Stimulated activated CD4-positive, alpha-beta T cell treated with anti-CD3 and anti-CD28 coated beads, Interleukin-1b, Interleukin-23, amount 100 ng/mL, for 1 hour (primary cell): ENCODE data around the gene COX7A2.

Experiments used
- DNase-seq, 2 donors: peaks; one replicate each; pipeline ENCODE4 v3.0.0-alpha.2; 2020; ENCODE audit warnings: low read depth in 2 of 2

The COX7A2 gene

DNA sequence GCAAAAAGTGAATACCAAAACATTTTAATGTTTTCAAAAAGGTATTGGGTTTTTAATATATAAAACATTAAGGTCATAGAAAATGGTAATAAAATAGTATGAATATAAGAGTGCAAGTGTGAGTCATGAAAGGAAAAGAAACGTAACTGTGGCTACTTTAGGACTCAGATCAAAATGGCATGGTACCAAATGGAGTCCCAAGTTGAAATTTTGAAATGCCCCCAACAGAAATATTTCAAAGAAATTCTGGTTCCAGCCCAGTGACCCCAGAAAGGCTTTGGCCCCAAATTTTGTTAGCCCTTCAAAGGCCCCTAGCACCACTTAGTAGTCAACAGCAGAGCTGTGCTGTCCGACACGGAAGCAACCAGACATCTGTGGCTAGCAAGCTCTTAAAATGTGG is 43.7 kb downstream of the COX7A2 start:
- DNase-seq: no peak

DNA sequence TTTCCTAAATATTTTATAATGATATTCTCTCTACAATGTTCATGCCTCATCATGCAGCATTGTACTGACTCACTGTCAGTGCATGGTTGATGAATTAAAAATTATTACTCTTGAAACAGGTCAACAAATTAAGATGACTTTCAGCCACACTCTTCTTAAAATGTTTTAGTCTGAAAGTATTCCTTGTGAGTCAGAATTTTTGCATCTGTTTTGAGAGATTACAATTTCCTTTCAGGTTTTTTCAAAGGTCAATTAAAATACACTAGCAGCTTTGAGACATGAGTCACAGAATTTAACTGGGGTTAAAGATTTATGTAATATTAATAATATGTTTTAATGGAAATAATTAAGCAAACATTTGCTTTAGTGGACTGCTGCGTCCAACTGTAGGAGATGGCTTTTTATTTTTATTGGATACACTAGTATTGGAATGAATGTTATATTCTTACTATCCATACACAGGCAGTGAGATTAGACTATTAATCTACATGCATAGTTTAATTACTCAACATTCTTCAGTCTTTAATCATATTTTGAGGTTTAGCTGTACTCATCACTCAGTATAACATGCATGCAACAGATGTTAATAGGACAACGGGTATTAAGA is 47.4 kb downstream of the COX7A2 start:
- DNase-seq: no peak

DNA sequence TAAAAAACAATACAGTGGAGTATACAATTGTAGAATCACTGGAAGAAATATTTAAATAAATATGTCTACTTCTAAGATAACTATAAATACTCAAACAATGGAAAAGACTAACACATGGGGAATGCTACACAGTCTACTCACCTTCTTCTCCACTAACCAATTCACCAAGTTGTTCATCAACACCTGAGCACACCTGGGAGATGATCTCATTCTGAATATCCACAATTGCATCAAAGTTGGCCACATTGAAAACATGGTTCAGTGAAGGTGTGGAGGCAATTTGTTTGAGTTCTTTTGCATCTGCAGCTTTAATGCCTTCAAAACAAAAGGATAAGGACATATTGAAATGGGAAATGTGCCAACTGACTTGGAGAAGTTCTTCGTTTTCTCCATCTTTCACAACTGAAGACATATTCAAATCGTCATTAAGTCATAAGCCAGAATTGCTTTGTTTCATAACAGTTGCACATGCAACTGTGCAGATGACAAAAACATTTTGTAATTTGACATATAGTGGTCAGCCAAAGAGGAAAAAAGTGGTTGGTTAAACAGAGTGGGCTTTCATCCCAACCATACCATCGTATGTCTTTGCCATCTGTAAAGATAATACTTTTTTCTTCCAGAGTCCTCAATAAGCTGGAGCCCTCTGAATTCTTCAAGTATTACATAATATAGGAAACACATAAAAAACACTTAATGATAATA is 55.2 kb downstream of the COX7A2 start:
- DNase-seq: no peak
